Spleen (tissue), 11 donors: ENCODE data around the gene CD58. TPM values are rescaled to one million over a fixed set of nuclear protein-coding genes. Genes with fewer than 3 reads are reported as not detected.

Source experiments
- DNase-seq: peaks from one replicate; pipeline ENCODE4 v3.0.0-alpha.2; 2020
- H3K27ac ChIP-seq, 8 donors: fragments of 200-600 bp; sonication (generic) in 7 of 8; 1 replicate in 4 of 8; 2 replicates in 4 of 8; pipeline versions ENCODE4 v1.5.0 to v1.8.0; 2016 to 2021; ENCODE audit warnings: inconsistent platforms in 4 of 8, mild to moderate bottlenecking in 4 of 8, moderate library complexity in 1 of 8
- H3K27me3 ChIP-seq, 7 donors: fragments of 200-600 bp; sonication (generic) in 6 of 7; replicated peaks in 1 of 7; 1 replicate in 4 of 7; 2 replicates in 3 of 7; pipeline versions ENCODE4 v1.5.0 to v1.8.0; 2016 to 2021; ENCODE audit warnings: inconsistent platforms in 3 of 7, mild to moderate bottlenecking in 1 of 7
- H3K36me3 ChIP-seq, 6 donors: fragments of 200-600 bp; sonication (generic) in 5 of 6; 1 replicate in 4 of 6; 2 replicates in 2 of 6; pipeline versions ENCODE4 v1.5.0 to v1.8.0; 2016 to 2021; ENCODE audit warnings: inconsistent platforms in 2 of 6
- H3K4me1 ChIP-seq, 6 donors: fragments of 200-600 bp; sonication (generic) in 5 of 6; 1 replicate in 3 of 6; 2 replicates in 3 of 6; pipeline versions ENCODE4 v1.5.0 to v1.8.0; 2016 to 2021; ENCODE audit warnings: inconsistent platforms in 3 of 6
- H3K4me3 ChIP-seq, 8 donors: fragments of 200-600 bp; sonication (generic) in 7 of 8; 1 replicate in 4 of 8; 2 replicates in 4 of 8; pipeline versions ENCODE4 v1.5.0 to v1.8.0; 2016 to 2021; ENCODE audit warnings: inconsistent platforms in 4 of 8, mild to moderate bottlenecking in 4 of 8, moderate library complexity in 2 of 8
- H3K9me3 ChIP-seq, 8 donors: fragments of 200-600 bp; sonication (generic) in 7 of 8; 1 replicate in 4 of 8; 2 replicates in 4 of 8; pipeline versions ENCODE4 v1.5.0 to v1.8.0; 2016 to 2021; ENCODE audit warnings: inconsistent platforms in 4 of 8
- CTCF ChIP-seq, 11 experiments: fragments of 200-600 bp in 7 of 11; fragments of 450-650 bp in 4 of 11; sonication (generic) in 4 of 11; IDR thresholded peaks in 8 of 11; conservative IDR thresholded peaks in 3 of 11; 1 replicate in 7 of 11; 2 replicates in 4 of 11; pipeline versions ENCODE4 v1.4.0 to v1.8.0; 2016 to 2021; ENCODE audit warnings: antibody characterized with exemption in 11 of 11, inconsistent platforms in 4 of 11, mild to moderate bottlenecking in 1 of 11
- POLR2A ChIP-seq, 3 donors: fragments of 450-650 bp; IDR thresholded peaks; one replicate each; pipeline ENCODE4 v1.5.1; 2017; ENCODE audit warnings: antibody characterized with exemption in 3 of 3, mild to moderate bottlenecking in 1 of 3
- POLR2AphosphoS5 ChIP-seq, 3 donors: sonication (generic); formaldehyde crosslinking; IDR thresholded peaks; one replicate each; pipeline ENCODE4 v1.5.1; 2017; ENCODE audit warnings: antibody characterized with exemption in 3 of 3
- WGBS, 5 donors: extraction: QIAGEN DNeasy Blood & Tissue Kit in 3 of 5; methylation state at CpG; one replicate each; pipeline versions ENCODE4 v1.1.5 to v1.1.7; 2013 to 2018; 5-methylcytosine and 5-hydroxymethylcytosine counted together
- intact Hi-C: fragments of 100-400 bp; cut with DNase I; formaldehyde crosslinking; loops from one replicate; pipeline ENCODE4 v1.15.0; 2023; ENCODE audit warnings: low total_unique reads
- polyA plus RNA-seq, 3 donors: library from polyadenylated mRNA; stranded (reverse); fragments of 200-250 nt; gene quantifications; one replicate each; pipeline ENCODE4 v1.2.1, GENCODE V29; 2013
- total RNA-seq, 7 donors: library from RNA; depleted of rRNA in 3 of 7; stranded (reverse); fragments of >200 nt in 3 of 7; fragmentation: NEBNext Ultra II Directional in 4 of 7; extraction: Animal tissue kit (Norgen Biotek cat#: 25700) in 4 of 7; gene quantifications; one replicate each; pipeline versions ENCODE4 v1.1.0 to v1.2.1, GENCODE V29; 2016 to 2021
- donor health status: healthy with polysubstance abuse.
- donor health status: DM: no; HTN: no; CAD: no; lungs with moderate emphysema.
- donor health status: DM: no; HTN: no; CAD: no.
- donor health status: Bipolar disorder and iron deficiency.
- donor health status: healthy.
- donor health status: DM: no; HTN: no; CAD: no.
- donor health status: DM: yes; HTN: yes; CAD: no.

CD58 gene
- total and polyA plus RNA-seq, 10 donors = 9.7 to 52.1 (median 30.0) TPM

DNA sequence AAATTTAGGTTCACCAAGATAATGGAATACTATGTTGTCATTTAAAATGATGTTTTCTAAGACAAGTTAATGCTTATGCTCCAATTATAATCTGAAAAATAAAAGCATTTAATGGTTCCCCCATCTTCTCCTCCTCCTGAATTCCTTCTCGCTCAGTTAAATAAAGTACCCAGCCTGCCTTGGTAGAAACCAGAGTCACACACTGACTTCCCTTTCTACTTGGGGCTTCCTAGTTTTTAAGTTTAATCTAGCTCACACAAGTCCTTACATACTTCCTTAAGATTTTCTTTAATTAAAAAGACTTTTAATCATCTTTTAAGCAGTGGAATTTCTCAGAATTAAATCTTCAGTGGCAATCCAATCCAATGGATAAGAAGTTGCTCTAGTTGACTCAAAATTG lies 32.9 kb downstream of the CD58 start:
- H3K27ac ChIP-seq = peak overlapping the region in 6 of 8 donors; percentile 29 to 67 (median 48)
- TF ChIP-seq POLR2AphosphoS5 (IDR thresholded peaks at IDR 0.05) = no peak
- TF ChIP-seq POLR2A (IDR thresholded peaks at IDR 0.05) = no peak
- TF ChIP-seq CTCF (IDR thresholded peaks at IDR 0.05 in 8 of 11, conservative IDR thresholded peaks at IDR 0.05 in 3 of 11) = no peak
- no peaks in the 10 kb centered on the region for H3K9me3 ChIP-seq
- H3K4me3 ChIP-seq = no peak overlapping the region
- WGBS, 5 donors = 45 to 75% (median 62%) methylated on average over 1 of the region's 1 CpG
- no peak for DNase-seq
- H3K36me3 ChIP-seq = peaks cover 0 to 88% (median 36%) of the 10 kb centered on the region in 6 donors
- H3K4me1 ChIP-seq = peaks cover 0 to 52% (median 32%) of the 10 kb centered on the region in 6 donors
- no peaks in the 10 kb centered on the region for H3K27me3 ChIP-seq
- intact Hi-C loops = no loop called here

- 78 to 90% (median 83%) methylated on average over 3 of the region's 3 CpGs for WGBS, 5 donors
- TF ChIP-seq POLR2A (IDR thresholded peaks at IDR 0.05) = no peak
- TF ChIP-seq POLR2AphosphoS5 (IDR thresholded peaks at IDR 0.05) = no peak
- TF ChIP-seq CTCF (IDR thresholded peaks at IDR 0.05 in 8 of 11, conservative IDR thresholded peaks at IDR 0.05 in 3 of 11) = no peak
- peaks cover 0 to 88% (median 35%) of the 10 kb centered on the region in 6 donors for H3K36me3 ChIP-seq
Observed at GRCh38 chr1:116537040-116537831, 33.6 kb downstream of the CD58 start.

GRCh38 chr1:116534014-116534739 lies 36.6 kb downstream of the CD58 start:
- intact Hi-C loops = no loop called here
- no peak overlapping the region for H3K4me3 ChIP-seq
- TF ChIP-seq POLR2AphosphoS5 (IDR thresholded peaks at IDR 0.05) (no peak), CTCF (IDR thresholded peaks at IDR 0.05 in 8 of 11, conservative IDR thresholded peaks at IDR 0.05 in 3 of 11) (no peak), POLR2A (IDR thresholded peaks at IDR 0.05) (no peak)
- peaks cover 0 to 78% (median 33%) of the 10 kb centered on the region in 6 donors for H3K36me3 ChIP-seq
- no peaks in the 10 kb centered on the region for H3K9me3 ChIP-seq
- no peak overlapping the region for H3K27ac ChIP-seq
- peaks cover 0 to 36% (median 16%) of the 10 kb centered on the region in 6 donors for H3K4me1 ChIP-seq
- no peaks in the 10 kb centered on the region for H3K27me3 ChIP-seq
- DNase-seq = no peak
- WGBS, 5 donors = 91 to 96% (median 93%) methylated on average over 33 to 45 of the region's 45 CpGs

More at GRCh38 chr1:116537040-116537831, 33.6 kb downstream of the CD58 start:
- Histone ChIP-seq H3K27ac (peak overlapping the region in 3 of 8 donors; percentile 62 to 67 (median 63)), H3K27me3 (no peaks in the 10 kb centered on the region), H3K9me3 (no peaks in the 10 kb centered on the region), H3K4me3 (no peak overlapping the region), H3K4me1 (peaks cover 0 to 57% (median 34%) of the 10 kb centered on the region in 6 donors)
- no peak for DNase-seq
- intact Hi-C loops = no loop called here

- intact Hi-C loops = no loop called here
- Histone ChIP-seq H3K4me3 (no peak overlapping the region), H3K27me3 (no peaks in the 10 kb centered on the region), H3K27ac (peak overlapping the region in 5 of 8 donors; percentile 55 to 78 (median 70)), H3K4me1 (peaks cover 0 to 28% (median 11%) of the 10 kb centered on the region in 6 donors), H3K9me3 (no peaks in the 10 kb centered on the region), H3K36me3 (peaks cover 0 to 70% (median 30%) of the 10 kb centered on the region in 6 donors)
- TF ChIP-seq CTCF (IDR thresholded peaks at IDR 0.05 in 8 of 11, conservative IDR thresholded peaks at IDR 0.05 in 3 of 11) (no peak), POLR2A (IDR thresholded peaks at IDR 0.05) (no peak), POLR2AphosphoS5 (IDR thresholded peaks at IDR 0.05) (no peak)
- 92 to 98% (median 96%) methylated on average over 3 of the region's 3 CpGs for WGBS, 5 donors
- DNase-seq = no peak
Observed at GRCh38 chr1:116533429-116533820, 37.4 kb downstream of the CD58 start.
